GM12874 (cell line): Measurements from ENCODE around the gene TRUB1.

Experiments
- CTCF ChIP-seq: IDR thresholded peaks from 2 replicates; pipeline ENCODE4 v1.5.1; 2011; ENCODE audit warnings: low read depth, mild to moderate bottlenecking, control low read depth, low read length, moderate library complexity; ENCODE audit not compliant: insufficient read depth

TRUB1 gene

DNA sequence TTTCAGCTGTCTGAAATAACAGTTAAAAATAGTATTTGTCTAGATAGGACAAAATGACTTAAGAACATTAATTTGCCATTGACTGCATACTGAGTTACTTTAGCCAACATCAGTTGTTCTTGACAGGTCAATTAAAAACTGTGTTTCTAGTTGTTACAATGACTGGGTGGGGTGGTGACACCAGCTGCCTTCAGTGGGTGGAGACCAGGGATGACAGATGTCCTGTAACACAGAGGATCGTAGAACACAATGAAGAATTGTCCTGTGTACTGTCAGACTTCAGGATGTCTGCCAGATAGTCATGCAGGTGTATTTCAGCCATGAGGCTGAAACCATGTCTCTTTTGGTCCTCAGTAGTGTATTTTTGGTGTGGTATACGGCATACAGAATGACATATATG is 24.4 kb downstream of the TRUB1 start:
- TF ChIP-seq CTCF = no peak

DNA sequence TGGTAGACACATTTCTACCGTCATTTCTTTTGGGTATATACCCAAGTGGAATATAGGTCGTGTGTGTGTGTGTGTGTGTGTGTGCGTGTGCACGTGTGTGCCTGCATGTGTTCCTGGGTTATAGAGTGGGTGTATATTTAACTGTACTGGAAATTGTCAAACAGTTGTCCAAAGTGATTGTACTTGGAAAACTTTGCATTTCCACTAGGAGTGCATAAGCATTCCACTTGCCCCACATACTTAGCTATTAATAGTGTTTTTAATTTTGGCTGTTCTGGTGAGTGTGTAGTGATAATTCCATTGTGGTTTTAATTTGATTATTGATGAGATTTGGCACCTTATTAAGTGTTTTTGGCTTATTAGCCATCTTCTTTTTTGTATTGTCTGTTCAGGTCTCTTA is 25.9 kb downstream of the TRUB1 start:
- TF ChIP-seq CTCF = no peak

- TF ChIP-seq CTCF = no peak
These were observed 29.1 kb downstream of the TRUB1 start for GRCh38 chr10:114967071-114967470.

DNA sequence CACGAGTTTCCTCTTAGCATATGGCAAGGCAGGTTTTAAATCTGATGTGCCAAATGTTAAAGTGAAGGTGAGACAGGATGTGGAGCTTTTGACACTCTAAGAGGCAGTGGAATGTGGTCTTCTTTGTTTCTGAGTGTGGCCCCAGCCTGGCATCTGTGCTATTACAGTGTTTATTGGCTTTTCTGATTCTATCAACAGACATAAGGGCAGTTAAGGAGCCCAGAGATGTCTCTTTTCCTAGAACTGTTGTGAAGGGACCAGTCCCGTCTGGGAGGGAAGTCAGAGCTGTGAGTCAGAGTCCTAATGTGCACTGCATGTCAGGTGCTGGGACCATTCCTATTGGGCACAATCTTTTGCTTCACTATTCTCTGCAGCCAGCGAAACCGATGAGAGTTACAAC is 32.5 kb downstream of the TRUB1 start:
- TF ChIP-seq CTCF = no peak

DNA sequence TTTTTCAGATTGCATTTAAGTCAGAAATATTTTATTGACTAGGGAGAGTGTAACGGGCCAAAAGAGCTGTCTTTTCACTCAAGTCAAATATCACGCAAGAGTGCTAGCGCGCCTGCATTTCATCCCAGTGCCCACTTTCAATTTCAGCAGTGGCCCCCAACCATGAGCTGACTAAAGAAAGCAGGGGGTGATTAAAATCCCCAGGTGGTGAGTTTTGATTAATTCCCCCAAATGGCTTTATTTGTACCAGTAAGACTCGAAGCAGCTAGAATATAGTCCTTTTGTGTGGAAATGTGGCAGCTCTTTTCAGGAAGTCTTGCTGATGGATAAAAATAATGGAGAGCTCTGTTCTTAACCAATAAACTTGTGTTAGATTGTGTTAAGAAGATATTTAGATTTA is 35.3 kb downstream of the TRUB1 start:
- no peak for TF ChIP-seq CTCF

GRCh38 chr10:114973997-114974396 is 36.0 kb downstream of the TRUB1 start:
- no peak for TF ChIP-seq CTCF

DNA sequence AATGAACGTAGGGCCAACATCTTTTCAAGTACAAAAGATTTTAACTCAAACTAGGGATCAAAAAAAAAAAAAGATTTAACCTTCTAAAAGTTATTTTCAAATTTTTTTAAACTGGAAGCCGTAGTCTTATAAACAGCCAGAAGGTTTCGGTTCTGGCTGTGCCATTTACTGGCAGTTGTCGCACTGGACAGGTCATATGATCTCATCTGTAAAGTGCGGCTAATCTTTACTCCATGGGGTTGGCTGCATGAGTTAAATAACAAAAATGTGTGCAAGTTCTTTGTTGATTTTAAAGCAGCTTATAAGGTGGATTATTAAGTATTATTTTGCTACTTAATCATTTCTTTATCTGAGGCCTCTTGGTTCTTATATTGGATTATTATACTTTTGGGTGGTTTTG is 36.6 kb downstream of the TRUB1 start:
- TF ChIP-seq CTCF = no peak

GRCh38 chr10:114975091-114975490 is 37.1 kb downstream of the TRUB1 start:
- TF ChIP-seq CTCF = no peak
